ENCODE measurements around the gene HES7. TPM values are rescaled to one million over a fixed set of nuclear protein-coding genes. Genes with fewer than 3 reads are reported as not detected.

Gene HES7
- total RNA-seq, 2 experiments from 2014 or later: 0.15 to 0.20 TPM

GRCh38 chr17:8124350-8125153, 646 bp upstream of the HES7 start:
- H3K9me3 Mint-ChIP-seq: no peaks in the 10 kb centered on the region
- DNase-seq: no peak
- peaks cover 3% of the 10 kb centered on the region for H3K36me3 Mint-ChIP-seq (ENCODE audit: low read depth)
- CTCF ChIA-PET: interaction anchor here (0.5 to 4.0 kb wide), 12 partner anchors 11 to 1597 kb away, joined by 3 to 27 read pairs (median 3); no protein-coding TSS in a partner anchor
- POLR2A ChIA-PET: no interaction called here
- H3K4me3 Mint-ChIP-seq: peak overlapping the region; percentile 86
- peaks cover 66% of the 10 kb centered on the region for H3K4me1 Mint-ChIP-seq
- peak overlapping the region; percentile 16 for H3K27ac Mint-ChIP-seq
- peaks cover 48% of the 10 kb centered on the region for H3K27me3 Mint-ChIP-seq

- CTCF ChIA-PET: interaction anchor here (0.7 to 4.0 kb wide), 12 partner anchors 11 to 100 kb away, joined by 3 to 27 read pairs (median 4); no protein-coding TSS in a partner anchor
- H3K9me3 Mint-ChIP-seq: no peaks in the 10 kb centered on the region
- POLR2A ChIA-PET: interaction anchor here (2.3 kb wide), 1 partner anchor 50 kb away, joined by 8 read pairs; no protein-coding TSS in a partner anchor
- H3K4me3 Mint-ChIP-seq: peak overlapping the region; percentile 86
- peaks cover 77% of the 10 kb centered on the region for H3K4me1 Mint-ChIP-seq
- H3K27me3 Mint-ChIP-seq: peaks cover 52% of the 10 kb centered on the region
- peak overlapping the region; percentile 3 for H3K27ac Mint-ChIP-seq
- DNase-seq: peak; percentile 42
- H3K36me3 Mint-ChIP-seq (ENCODE audit: low read depth): peaks cover 3% of the 10 kb centered on the region
These were observed 797 bp downstream of the HES7 start for GRCh38 chr17:8122924-8123694.

DNA sequence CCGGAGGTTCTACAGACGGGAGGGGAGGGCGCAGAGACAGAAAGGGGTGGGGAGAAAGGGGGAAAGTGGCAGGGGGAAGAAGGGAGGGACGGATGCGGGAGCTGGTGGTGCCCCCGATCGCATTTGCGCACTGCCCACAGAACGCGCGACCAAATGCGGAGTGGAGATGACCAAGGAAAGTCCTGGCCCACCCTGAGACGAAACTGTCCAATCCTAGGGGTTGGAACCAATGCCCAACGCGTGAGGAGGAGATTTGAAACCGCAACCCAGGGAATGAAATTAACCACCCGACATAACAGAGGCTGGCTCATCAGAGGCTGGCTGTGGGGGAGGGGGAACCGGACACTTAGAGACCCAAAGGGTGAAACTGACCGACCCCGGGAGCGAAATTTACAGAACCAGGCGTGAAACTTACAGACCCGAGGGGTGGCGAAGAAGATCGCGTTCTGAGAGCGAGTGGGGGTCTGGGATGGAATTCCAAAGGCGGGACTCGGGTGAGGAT, 1.4 kb downstream of the HES7 start:
- peaks cover 83% of the 10 kb centered on the region for H3K4me1 Mint-ChIP-seq
- POLR2A ChIA-PET: interaction anchor here (0.6 to 2.3 kb wide), 3 partner anchors 51 to 184 kb away, joined by 3 to 9 read pairs (median 8); no protein-coding TSS in a partner anchor
- H3K27ac Mint-ChIP-seq: no peak overlapping the region
- no peak for DNase-seq
- H3K27me3 Mint-ChIP-seq: peaks cover 59% of the 10 kb centered on the region
- no peaks in the 10 kb centered on the region for H3K9me3 Mint-ChIP-seq
- CTCF ChIA-PET: interaction anchor here (0.5 to 4.0 kb wide), 12 partner anchors 11 to 482 kb away, joined by 3 to 27 read pairs (median 4); partner anchors contain the start of gene AURKB
- peaks cover 3% of the 10 kb centered on the region for H3K36me3 Mint-ChIP-seq (ENCODE audit: low read depth)
- H3K4me3 Mint-ChIP-seq: peak overlapping the region; percentile 86

DNA sequence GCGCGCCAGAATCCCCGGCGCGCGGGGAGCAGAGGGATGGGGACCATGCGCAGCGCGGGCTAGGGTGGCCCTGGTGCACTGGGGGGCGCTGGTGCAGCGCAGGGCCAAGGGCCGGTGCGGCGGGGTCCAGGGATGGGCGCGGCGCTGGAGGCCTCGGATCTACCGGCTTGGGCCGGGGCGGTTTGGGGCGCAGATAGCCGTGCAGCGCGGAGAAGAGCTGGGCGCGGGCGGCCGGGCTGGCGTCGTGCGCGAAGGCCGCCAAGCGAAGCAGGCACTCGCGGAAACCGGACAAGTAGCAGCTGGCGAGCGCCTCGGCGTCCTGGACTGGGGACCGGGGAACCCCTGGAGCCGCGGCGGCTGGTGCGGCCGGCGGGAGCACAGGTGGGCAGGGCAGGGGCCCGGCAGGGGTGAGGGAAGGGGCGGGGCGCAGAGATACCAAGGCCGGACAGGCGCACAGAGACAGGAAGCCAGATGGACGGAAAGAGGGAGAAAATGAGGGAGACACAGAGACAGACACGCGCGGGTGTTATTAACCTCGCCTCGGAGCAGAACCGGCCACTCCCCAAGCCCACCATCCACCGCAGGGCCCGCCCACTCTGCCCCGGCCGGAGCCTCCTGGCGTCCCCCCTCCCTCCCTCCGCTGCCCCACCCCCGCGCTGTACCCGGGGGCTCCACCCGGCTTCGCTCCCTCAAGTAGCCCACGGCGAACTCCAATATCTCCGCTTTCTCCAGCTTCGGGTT, 2.1 kb downstream of the HES7 start:
- Mint-ChIP-seq H3K27me3 (peaks cover 58% of the 10 kb centered on the region), H3K36me3 (ENCODE audit: low read depth) (peaks cover 3% of the 10 kb centered on the region), H3K27ac (no peak overlapping the region), H3K4me3 (peak overlapping the region; percentile 86), H3K9me3 (no peaks in the 10 kb centered on the region), H3K4me1 (peaks cover 80% of the 10 kb centered on the region)
- POLR2A ChIA-PET: interaction anchor here (0.6 to 2.3 kb wide), 3 partner anchors 51 to 185 kb away, joined by 3 to 9 read pairs (median 8); no protein-coding TSS in a partner anchor
- peak; percentile 35 for DNase-seq
- CTCF ChIA-PET: interaction anchor here (0.5 to 4.0 kb wide), 9 partner anchors 13 to 482 kb away, joined by 3 to 27 read pairs (median 4); partner anchors contain the start of gene AURKB

GRCh38 chr17:8121407-8121680, 2.6 kb downstream of the HES7 start:
- peak overlapping the region; percentile 86 for H3K4me3 Mint-ChIP-seq
- H3K27ac Mint-ChIP-seq: no peak overlapping the region
- ChIA-PET CTCF (interaction anchor here (0.9 to 1.6 kb wide), 3 partner anchors 19 to 101 kb away, joined by 4 read pairs; no protein-coding TSS in a partner anchor), POLR2A (interaction anchor here (2.3 kb wide), 1 partner anchor 52 kb away, joined by 8 read pairs; no protein-coding TSS in a partner anchor)
- H3K4me1 Mint-ChIP-seq: peaks cover 76% of the 10 kb centered on the region
- H3K36me3 Mint-ChIP-seq (ENCODE audit: low read depth): peaks cover 3% of the 10 kb centered on the region
- peaks cover 63% of the 10 kb centered on the region for H3K27me3 Mint-ChIP-seq
- no peak for DNase-seq
- H3K9me3 Mint-ChIP-seq: no peaks in the 10 kb centered on the region

GRCh38 chr17:8120520-8121406, 3.1 kb downstream of the HES7 start:
- Mint-ChIP-seq H3K4me1 (peaks cover 71% of the 10 kb centered on the region), H3K4me3 (peak overlapping the region; percentile 82), H3K27ac (peak overlapping the region; percentile 84), H3K36me3 (ENCODE audit: low read depth) (peaks cover 3% of the 10 kb centered on the region), H3K9me3 (no peaks in the 10 kb centered on the region), H3K27me3 (peaks cover 65% of the 10 kb centered on the region)
- peak; percentile 61 for DNase-seq
- ChIA-PET POLR2A (interaction anchor here (0.7 to 1.7 kb wide), 4 partner anchors 53 to 433 kb away, joined by 3 to 10 read pairs (median 5); partner anchors contain the start of genes AURKB, CTC1 and TP53), CTCF (interaction anchor here (1.6 to 5.8 kb wide), 17 partner anchors 11 to 174 kb away, joined by 4 to 32 read pairs (median 12); partner anchors contain the start of genes BORCS6 and SLC25A35)

DNA sequence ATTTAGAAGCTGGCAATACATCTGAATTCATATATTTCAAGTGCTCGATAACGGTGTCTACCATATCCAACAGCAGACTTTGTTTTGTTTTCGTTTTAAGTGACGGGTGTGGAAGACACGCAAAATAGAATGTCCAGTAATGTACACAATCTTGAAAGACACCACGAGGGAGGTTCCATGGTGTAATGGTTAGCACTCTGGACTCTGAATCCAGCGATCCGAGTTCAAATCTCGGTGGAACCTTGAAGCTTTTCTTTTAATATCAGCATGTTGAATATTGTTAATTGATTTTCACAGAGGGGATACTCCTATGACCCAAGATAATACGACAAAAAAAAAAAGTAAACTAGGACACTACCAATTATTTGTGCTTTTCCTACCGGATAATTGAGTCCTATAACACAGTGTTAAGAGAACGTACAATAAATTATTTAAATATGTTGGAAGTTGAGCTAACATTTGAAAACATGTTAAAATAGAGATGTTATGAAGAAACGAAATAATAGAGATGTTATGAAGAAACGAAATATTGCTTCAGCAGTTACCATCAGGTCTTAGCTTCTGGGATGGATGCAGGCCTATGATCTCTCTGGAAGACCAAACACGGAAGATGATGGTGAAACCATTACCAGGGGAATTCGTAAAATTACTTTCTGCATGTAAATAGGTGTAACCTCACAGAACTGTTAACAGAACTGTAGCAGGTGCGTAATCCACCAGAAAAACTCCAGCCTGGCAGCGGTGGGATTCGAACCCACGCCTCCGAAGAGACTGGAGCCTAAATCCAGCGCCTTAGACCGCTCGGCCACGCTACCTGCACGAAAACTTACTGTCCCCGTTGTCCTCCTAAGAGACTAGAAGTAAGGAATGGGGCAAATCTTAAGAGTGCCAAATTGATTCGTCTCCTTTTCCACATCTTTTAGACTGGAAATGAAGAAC, 4.1 kb downstream of the HES7 start:
- Mint-ChIP-seq H3K36me3 (ENCODE audit: low read depth) (no peaks in the 10 kb centered on the region), H3K9me3 (no peaks in the 10 kb centered on the region), H3K27me3 (peaks cover 68% of the 10 kb centered on the region), H3K4me3 (peak overlapping the region; percentile 82), H3K27ac (peak overlapping the region; percentile 84), H3K4me1 (peaks cover 62% of the 10 kb centered on the region)
- ChIA-PET POLR2A (interaction anchor here (0.6 to 1.7 kb wide), 5 partner anchors 53 to 432 kb away, joined by 3 to 10 read pairs (median 5); partner anchors contain the start of genes AURKB, BORCS6, CTC1 and TP53), CTCF (interaction anchor here (0.6 to 5.8 kb wide), 42 partner anchors 10 to 681 kb away, joined by 3 to 32 read pairs (median 5); partner anchors contain the start of genes AURKB, BORCS6, CTC1 and PFAS)
- DNase-seq: peak; percentile 86

DNA sequence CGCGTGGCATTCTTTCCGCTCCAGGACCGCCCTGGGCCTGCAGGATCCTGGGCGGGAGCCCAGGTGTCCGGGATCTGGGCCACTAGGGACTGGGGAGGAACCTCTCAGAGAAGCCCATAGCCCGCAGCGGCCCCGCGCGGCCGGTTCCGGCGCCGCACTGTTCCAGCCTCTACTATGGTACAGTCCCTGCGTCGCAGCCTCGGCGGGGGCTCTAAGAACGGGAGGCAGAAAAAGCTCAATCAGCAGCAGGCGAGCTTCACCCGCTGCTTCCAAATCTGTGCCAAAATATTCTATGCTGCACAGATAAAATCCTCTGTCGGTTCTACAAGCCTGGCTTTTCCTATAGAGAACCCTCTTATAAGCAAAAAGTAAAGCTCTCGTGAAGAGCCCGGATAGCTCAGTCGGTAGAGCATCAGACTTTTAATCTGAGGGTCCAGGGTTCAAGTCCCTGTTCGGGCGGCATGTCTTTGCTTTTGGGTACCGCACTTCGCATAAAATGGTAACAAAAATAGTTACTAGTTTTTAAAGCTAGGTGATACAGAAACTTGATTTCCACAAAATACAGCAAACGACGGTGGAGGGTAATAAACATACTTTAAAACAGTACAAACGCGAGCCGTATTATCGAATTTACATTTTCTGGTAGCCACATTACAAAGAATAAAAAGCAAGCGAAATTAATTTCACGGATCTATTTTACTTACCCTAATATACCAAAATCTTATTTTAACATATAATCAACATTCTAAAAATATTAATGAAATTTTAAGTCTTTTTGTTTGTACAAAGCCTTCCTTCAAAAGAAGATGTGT, 4.9 kb downstream of the HES7 start:
- Mint-ChIP-seq H3K4me3 (peak overlapping the region; percentile 85), H3K4me1 (peaks cover 53% of the 10 kb centered on the region), H3K36me3 (ENCODE audit: low read depth) (no peaks in the 10 kb centered on the region), H3K27me3 (peaks cover 65% of the 10 kb centered on the region), H3K9me3 (no peaks in the 10 kb centered on the region), H3K27ac (peak overlapping the region; percentile 88)
- ChIA-PET CTCF (interaction anchor here (0.6 to 5.8 kb wide), 43 partner anchors 8 to 470 kb away, joined by 3 to 32 read pairs (median 5); partner anchors contain the start of genes AURKB, BORCS6, CTC1 and PFAS), POLR2A (interaction anchor here (0.6 to 1.7 kb wide), 4 partner anchors 54 to 128 kb away, joined by 3 to 10 read pairs (median 6); partner anchors contain the start of genes AURKB, BORCS6 and CTC1)
- peak; percentile 86 for DNase-seq

DNA sequence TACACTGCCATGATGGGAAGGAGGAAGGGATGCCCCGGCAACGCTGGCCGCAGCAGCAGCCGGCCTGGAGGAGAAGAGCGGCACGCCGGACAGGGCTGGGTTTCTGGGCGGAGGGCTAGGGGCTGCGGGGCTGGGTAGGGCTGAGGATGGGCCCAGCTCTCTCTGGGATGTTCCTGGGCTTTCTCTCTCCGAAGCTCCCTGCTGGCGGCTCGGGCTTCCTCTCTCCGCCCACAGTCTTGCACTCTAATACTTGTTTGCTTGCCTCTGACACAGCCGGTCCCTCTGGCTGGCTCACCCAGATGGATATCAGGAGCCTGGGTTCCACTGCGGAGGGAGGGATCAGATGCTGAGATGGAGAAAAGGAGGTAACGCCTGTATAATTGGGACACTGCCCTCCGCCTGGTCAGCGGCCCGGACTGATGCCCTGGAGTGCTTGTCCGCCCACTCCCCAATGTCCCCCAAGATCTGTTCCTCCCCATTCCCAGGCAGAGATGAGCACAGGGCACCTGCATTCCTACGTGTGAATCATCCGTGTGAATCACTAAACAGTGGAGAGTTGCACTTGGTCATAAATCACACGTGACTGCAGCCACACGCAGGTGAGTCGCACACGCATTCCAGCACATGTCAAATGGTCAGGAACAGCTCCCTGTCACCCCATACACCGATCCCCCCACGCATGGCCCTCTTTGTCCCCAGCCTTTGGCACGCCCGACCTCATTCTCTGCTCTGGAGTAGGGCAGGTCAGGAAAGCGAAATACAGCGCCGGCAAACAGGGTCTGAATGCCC, 5.7 kb downstream of the HES7 start, which contains the start of gene ALOXE3:
TSS of gene ALOXE3 (minus strand) at position 535 of the 789 bp plus-strand sequence. CDS start at position 11, 524 bp downstream.
- Mint-ChIP-seq H3K27ac (peak within 1 kb of the TSS; percentile 88), H3K36me3 (ENCODE audit: low read depth) (no peaks in the 10 kb centered on the region), H3K4me1 (peaks cover 45% of the 10 kb centered on the region), H3K27me3 (peaks cover 62% of the 10 kb centered on the region), H3K4me3 (peak within 1 kb of the TSS; percentile 85), H3K9me3 (no peaks in the 10 kb centered on the region)
- DNase-seq: no peak
- ChIA-PET POLR2A (no interaction called here), CTCF (interaction anchor here (0.6 to 5.8 kb wide), 24 partner anchors 8 to 431 kb away, joined by 3 to 32 read pairs (median 6); partner anchors contain the start of genes AURKB, BORCS6, CTC1 and PFAS)

Data from activated CD4-positive, alpha-beta T cell treated with anti-CD3 and anti-CD28 coated beads, Interleukin-2, amount 10 ng/mL, durations not matched to agents 7 days and 5 days (primary cell).